HG03354 (cell line): ENCODE measurements around the gene KIF16B.
"Not testable (repeated sequence)": the region's sequence is repeated elsewhere in the genome, so short reads cannot be mapped to it uniquely, and the experiment has no call there.

ENCODE experiments used
- ATAC-seq: cut with Tn5 transposase; IDR thresholded peaks from one replicate; pipeline ENCODE4 v1.9.1; 2021; ENCODE audit warnings: mild to moderate bottlenecking; ENCODE audit not compliant: unreplicated experiment, poor library complexity, severe bottlenecking

The KIF16B gene

DNA sequence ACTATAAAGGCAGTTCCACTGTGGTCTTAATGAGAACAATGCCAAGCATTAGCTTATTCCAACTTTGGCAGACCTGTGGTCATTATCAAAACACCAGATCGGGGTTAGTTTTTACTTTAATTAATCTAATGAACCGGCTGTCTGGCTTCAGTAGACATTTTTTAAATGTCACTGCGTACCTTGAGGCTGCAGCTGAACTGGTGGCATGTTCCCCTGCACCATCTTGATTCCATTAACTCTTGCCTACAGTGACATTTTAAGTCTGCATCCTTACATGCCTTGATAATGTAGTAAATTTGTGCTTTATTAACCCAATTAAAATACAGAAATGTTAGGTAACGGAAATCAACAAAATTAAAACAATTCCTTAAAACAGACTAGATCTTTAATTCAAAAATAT is 127.0 kb downstream of the KIF16B start:
- no peak for ATAC-seq

DNA sequence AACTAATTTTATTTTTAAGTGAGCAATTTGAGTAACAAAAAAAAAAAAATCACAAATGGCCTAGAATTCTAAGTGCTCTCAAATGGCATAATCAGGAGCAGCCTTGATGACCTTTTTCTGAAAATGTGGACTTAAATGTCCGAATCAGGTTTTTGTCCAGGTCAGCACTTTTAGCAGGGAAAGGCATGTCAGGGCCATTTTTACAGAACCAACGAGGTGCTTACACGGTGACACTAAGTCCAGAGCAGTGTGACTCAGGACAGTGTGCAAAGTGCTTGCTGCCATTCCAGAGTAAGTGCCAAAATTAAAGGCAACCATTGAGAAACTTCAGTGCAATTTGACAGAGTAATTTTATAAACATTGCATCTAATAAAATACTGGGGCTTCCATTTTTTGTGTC is 127.8 kb downstream of the KIF16B start:
- ATAC-seq, result no peak

- ATAC-seq, result no peak
Measured at GRCh38 chr20:16444057-16444777, 129.0 kb downstream of the KIF16B start.

GRCh38 chr20:16441546-16442164 is 131.6 kb downstream of the KIF16B start:
- no peak for ATAC-seq

DNA sequence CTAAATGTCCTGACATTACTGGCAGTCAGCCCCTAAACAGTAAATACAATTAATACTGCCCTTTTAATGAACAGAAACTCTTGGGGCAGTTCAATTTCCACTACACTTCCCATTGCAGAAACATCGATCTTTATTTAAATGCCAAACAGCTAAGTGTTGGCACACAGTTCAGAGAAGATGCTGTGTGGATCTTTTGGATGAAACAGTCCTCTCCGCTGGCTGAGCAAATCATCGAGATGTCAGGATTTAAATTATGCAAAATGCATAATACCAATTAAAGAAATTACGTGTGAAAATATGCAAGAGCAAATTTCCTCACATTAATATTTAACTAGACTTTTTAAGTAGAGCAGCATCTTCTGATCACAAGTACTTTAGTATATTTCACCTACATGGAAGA is 132.6 kb downstream of the KIF16B start:
- ATAC-seq, result no peak

DNA sequence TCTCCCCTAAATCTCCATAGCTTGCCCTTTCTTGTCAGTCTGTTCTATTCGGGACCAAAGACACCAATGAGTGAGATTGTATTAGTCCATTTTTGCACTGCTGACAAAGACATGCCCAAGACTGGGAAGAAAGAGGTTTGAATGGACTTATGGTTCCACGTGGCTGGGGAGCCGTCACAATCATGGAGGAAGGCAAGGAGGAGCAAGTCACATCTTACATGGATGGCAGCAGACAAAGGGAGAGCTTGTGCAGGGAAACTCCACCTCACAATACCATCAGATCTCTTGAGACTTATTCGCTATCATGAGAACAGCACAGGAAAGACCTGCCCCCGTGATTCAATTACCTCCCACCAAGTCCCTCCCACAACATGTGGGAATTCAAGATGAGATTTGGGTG is 133.7 kb downstream of the KIF16B start:
- ATAC-seq, result not testable (repeated sequence)

DNA sequence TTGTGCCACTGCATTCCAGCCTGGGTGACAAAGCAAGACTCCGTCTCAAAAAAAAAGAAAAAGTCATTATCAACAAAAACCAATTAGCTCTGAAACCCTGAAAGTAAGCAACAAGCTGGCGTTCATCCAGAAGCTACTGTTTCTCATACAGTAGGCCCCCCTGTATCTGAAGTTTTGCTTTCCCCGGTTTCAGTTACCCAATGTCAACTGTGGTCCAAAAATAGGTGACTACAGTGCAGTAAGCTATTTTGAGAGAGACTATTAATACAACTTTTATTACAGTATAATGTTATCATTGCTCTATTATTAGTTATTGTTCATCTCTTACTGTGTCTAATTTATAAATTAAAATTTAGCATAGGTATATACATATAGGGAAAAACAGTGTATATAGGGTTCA is 135.1 kb downstream of the KIF16B start:
- no peak for ATAC-seq

GRCh38 chr20:16437387-16437996 is 135.8 kb downstream of the KIF16B start:
- ATAC-seq, result no peak

DNA sequence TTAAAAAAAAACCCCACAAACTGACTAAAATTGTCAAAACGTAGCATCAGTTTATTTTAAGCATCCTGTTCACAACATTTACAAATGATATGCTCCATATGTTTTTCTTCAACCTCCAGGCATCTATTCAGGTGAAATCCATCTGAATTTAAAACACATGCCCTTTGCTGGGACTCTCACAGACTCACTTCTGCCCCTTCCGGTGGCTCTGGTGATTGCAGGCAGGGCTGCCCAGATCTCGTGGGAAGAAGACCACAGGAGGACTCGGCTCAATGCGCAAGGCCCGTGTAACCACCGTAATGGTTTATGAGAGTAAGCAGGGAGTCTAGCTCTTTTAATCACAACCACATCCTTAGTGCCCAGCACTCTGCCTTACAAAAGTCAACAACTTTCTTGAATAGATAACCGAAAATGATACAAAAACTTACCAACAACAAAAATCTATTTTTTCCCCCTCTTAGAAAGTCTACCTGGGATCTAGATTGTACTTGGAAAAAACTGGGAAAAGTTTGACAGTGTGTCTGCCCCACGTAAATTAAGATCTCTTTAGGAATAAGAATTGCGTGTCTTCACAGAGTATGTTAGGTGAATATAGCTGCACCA is 139.1 kb downstream of the KIF16B start:
- ATAC-seq, result peak; percentile 73

DNA sequence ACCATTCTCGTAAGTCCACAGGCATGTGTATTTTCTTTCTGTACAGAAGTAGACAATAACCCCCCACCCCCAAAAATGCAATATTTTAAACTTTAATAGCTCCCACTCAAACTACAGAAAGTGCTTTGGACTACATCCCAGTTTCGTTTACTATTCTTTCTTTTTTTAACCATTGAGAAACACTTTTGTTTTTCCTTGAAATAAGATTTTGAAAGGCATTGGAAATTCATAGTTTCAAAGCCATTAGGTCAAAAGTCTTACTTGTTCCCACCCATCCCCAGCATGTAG is 140.0 kb downstream of the KIF16B start:
- no peak for ATAC-seq

GRCh38 chr20:16432466-16433292 is 140.6 kb downstream of the KIF16B start:
- ATAC-seq, result no peak

- ATAC-seq, result no peak
Measured at GRCh38 chr20:16428112-16428511, 145.1 kb downstream of the KIF16B start.

DNA sequence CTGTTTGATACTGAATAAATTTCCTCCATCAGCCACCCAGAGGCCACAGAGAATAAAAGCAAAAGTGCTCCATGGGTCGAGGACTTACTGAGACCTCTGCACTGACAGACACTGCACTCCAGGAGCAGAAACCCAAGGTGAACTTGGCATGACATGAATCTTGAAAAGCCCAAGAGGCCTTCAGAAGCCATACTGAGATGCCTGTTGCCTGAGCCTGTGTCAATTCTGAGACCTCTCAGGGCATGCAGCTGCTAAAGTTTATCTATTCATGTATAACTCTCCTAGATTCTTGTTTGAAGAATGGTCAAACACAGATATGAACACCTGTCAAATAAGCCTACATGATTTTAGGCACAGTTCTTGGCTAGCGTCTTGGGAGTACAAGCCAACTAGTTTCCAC is 145.7 kb downstream of the KIF16B start:
- ATAC-seq, result no peak

DNA sequence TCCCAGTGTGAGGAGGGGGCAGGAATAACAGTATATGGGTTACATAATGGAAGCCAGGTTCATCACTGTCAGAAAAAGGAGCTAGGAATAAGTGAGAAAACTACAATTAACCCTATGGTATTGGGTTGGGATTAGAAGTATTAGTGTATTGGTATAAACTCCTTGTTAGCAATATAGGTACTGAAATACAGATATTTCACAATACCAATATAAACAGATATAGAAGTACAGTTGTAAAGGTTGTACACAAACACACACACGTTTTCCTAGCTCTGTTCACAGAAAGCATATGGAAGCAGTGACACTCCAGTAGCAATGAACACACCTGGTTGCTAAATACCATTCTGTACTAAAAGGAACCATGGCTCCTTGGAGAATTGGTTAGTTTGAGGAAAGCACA is 148.5 kb downstream of the KIF16B start:
- no peak for ATAC-seq

GRCh38 chr20:16423311-16424212 is 149.7 kb downstream of the KIF16B start:
- no peak for ATAC-seq

- ATAC-seq, result no peak
Measured at GRCh38 chr20:16419138-16419715, 154.0 kb downstream of the KIF16B start.

- no peak for ATAC-seq
Measured at GRCh38 chr20:16418616-16419015, 154.6 kb downstream of the KIF16B start.

- no peak for ATAC-seq
Measured at GRCh38 chr20:16417001-16417400, 156.2 kb downstream of the KIF16B start.
